Stimulated activated CD4-positive, alpha-beta T cell treated with anti-CD3 and anti-CD28 coated beads, Interleukin-12 subunit alpha, Interleukin-12 subunit beta, amount 100 ng/mL, for 4 hours (primary cell): ENCODE measurements around the gene MFGE8.

Experiments
- DNase-seq: peaks from one replicate; pipeline ENCODE4 v3.0.0-alpha.2; 2020

MFGE8 gene

GRCh38 chr15:88897456-88898194, 15.6 kb downstream of the MFGE8 start:
- DNase-seq, result peak; percentile 81

DNA sequence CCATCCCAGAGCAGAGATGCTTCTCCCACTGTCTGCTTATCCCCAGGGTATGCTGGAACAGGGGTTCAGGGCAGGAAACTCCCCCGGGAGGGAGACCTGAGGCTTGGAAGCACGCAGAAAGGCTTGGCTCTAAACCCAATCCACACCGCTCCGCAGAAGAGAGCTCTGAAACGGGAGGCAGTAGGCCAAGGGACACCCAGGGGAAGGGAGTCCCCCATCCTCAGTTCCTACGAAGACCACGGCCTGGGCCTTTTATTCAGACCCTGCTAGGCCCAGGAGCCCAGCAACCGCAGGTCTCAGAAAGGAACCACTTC, 16.1 kb downstream of the MFGE8 start:
- no peak for DNase-seq

GRCh38 chr15:88896333-88897033, 16.7 kb downstream of the MFGE8 start:
- no peak for DNase-seq

DNA sequence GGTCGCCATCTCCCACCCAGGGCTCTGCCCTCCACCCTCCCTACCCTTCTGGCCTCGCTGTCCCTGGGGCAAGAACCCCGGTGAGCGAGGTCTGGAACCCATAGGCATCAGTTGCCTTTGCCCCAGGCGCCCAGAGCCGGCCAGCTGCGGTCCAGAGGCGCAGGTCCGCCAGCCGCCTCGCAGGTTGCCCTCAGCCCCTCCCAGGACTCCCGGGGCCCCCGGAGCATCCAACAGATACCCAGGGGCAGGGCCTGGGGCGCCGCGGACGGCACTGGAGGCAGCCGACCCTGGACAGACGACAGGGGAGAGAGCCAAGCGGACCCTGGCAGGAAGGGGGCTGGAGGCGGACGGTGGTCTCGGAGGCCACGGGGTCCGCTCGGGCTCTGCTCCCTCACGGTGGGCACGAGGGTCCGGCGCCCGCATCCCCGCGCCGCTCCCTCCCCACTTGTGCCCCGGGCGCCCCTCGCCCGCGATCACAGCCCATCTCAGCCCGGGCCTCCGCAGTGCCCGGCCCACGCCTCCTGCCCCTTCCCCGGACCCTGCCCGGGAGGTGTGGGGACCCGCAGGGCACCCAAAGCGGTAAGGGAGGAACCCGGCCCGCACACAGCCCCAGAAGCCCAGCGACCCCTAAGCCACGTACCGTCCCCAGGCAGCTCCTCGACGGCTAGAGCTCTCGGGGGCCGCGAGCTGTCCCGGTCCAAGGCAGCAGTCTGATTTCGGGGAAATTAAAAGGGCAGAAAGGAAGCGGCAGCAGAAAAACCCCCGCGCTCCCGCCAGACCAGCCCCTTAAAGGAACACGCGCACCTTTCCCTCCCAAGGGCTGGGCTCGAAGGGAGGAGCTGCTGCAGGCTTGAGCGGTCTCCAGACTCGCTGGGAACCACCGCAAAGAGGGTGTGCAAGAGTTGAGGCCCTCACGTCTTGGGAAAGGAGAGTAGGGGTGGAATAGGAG, 18.1 kb downstream of the MFGE8 start, which contains the start of gene HAPLN3:
HAPLN3 (minus strand) TSS at position 726 of the 949 bp plus-strand sequence. CDS start 8,246 bp downstream, outside the sequence.
- peak; percentile 62 for DNase-seq

GRCh38 chr15:88894348-88894818, 18.8 kb downstream of the MFGE8 start:
- peak; percentile 86 for DNase-seq

DNA sequence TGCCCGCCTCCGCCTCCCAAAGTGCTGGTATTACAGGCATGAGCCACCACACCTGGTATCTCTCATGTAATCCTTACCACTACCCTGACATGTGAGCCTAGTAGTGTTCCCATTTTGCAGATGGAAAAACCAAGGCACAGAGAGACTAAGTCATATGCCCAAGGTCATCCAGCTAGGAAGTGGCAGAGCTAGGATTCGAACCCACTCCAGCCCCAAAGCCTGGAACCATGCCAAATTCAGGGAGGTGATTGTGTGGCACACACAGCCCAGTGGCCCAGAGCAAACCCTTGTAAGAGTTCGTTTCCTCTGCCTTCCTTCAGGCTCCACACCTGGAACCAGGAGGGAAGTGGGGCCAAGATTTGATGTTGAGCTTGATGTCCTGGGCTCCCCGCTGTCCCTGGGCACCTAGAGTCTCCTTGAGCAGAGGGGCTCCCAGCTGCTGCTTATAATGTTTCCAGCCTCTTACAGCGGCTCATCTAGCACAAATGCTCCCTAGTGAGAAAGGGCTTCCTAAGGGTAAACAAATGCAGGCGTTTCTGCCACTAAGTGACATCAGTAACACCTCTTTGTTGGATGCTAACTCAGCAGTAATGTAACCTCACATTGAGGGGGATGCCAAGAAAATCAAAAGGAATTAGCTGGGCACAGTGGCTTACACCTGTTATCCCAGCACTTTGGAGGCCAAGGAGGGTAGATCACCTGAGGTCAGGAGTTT, 21.5 kb downstream of the MFGE8 start:
- no peak for DNase-seq

- no peak for DNase-seq
These were observed 22.7 kb downstream of the MFGE8 start for GRCh38 chr15:88890495-88890894.

- DNase-seq, result no peak
These were observed 24.5 kb downstream of the MFGE8 start for GRCh38 chr15:88888719-88889118.

DNA sequence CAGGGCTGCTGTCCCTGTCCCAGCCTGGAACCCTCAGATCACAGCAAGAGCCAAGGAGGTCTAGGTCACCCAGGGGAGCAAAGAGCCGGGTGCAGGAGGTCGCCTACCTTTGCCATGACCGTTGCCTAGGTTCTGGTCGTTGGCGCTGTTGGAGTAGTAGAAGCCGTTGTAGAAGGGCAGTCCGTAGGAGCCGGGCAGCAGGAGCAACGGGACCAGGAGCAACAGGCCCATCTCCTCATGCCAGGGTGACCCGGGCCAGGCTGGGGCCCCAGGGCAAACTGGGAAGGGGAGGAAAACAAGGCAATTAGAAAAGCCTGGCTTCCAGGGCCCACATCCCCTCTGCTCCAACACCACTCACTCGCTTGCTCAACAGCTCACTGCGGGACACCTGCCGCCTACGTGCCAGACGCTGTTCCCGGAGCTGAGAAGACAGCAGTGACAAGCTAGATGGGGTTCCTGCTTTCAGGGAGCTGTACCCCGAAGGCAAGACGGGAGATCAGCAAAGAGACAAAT, 26.1 kb downstream of the MFGE8 start:
- DNase-seq, result no peak

GRCh38 chr15:88882785-88883184, 30.4 kb downstream of the MFGE8 start:
- no peak for DNase-seq

- no peak for DNase-seq
These were observed 31.4 kb downstream of the MFGE8 start for GRCh38 chr15:88881775-88882174.

GRCh38 chr15:88880944-88881740, 32.0 kb downstream of the MFGE8 start:
- no peak for DNase-seq

DNA sequence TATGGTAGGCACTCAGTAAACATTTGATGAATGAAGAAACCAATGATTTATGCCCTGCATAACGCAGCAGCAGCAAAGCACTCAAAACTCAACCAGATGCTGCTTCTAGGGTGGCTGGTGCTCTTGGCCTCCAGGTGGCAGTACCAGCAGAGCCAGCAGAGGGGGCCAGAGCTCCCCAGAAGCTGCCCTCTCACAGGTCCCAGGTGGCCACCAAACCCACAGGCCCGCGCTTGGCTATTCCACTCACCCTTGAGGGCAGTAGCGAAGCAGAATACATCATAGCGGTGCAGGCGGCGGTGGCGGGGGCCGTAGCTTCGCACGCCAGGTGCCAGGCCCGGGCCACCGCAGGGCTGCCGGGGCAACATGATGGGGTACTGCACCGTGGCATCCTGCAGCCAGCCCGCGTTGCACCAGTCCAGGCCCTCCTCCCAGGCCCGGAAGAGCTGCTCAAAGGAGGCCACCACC, 34.4 kb downstream of the MFGE8 start:
- peak; percentile 30 for DNase-seq

- no peak for DNase-seq
These were observed 35.3 kb downstream of the MFGE8 start for GRCh38 chr15:88877906-88878305.

DNA sequence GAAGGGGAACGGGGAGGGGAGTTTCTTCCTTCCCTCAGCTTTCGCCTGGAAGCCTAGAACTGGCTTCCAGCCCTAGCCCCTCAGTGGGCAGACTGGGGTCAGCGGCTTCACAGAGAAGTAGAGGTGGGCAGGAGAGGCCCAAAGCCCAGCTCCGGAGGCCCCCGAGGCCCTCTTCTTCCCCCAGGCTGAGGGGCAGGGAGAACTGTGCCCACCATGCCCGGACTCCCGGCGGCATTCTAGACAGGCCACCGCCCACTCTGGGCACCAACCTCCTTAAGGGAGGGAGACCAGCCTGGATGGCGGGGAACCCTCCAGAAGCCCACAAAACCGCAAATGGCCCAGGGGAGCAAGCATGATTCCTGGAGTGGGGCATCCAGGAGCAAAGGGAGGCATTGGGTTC, 35.8 kb downstream of the MFGE8 start:
- no peak for DNase-seq

- DNase-seq, result no peak
These were observed 36.6 kb downstream of the MFGE8 start for GRCh38 chr15:88876573-88876972.

DNA sequence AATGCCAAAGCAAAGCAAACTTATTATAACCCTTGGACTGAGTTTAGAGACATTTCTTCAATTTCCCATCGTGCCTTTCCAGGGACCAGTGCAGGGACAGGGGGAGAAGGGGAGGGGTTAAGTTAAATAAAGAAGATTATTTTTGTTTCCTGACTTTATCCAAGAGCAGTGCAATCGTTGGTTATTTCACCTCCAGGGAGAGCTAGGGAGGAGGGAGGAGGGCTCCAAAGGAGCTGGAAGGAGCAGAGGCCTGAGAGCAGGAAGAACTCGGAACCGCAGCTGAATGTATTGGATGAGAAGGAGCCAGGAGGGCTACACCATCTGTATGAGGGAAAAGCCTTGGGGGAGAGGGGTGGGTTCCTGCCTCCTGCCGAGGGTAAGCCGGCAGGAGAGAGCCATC, 38.5 kb downstream of the MFGE8 start:
- DNase-seq, result no peak

- DNase-seq, result no peak
These were observed 38.9 kb downstream of the MFGE8 start for GRCh38 chr15:88874275-88874674.

- DNase-seq, result no peak
These were observed 39.4 kb downstream of the MFGE8 start for GRCh38 chr15:88873786-88874185.

DNA sequence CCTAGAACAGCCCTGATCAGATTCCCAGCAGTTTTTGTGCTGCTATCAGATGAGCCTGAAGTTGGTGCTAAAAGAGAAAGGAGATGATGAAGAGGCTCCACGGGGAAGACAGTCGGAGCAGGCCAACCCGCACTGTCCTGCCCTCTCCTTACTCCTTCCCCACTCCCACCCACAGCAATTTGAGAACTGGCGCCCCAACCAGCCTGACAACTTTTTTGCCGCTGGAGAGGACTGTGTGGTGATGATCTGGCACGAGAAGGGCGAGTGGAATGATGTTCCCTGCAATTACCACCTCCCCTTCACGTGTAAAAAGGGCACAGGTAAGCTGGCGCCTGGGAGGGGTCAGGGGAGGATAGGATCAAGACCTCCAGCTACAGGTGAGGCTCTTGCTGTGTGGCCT, 40.5 kb downstream of the MFGE8 start:
- no peak for DNase-seq

GRCh38 chr15:88872106-88872505, 41.1 kb downstream of the MFGE8 start:
- DNase-seq, result no peak
